OCI-LY1 (cell line): Measurements from ENCODE around the gene CILP.
"Not testable (repeated sequence)": the region's sequence is repeated elsewhere in the genome, so short reads cannot be mapped to it uniquely, and the experiment has no call there.

Experiments
- EZH2 ChIP-seq: fragments of 200-600 bp; sonication (generic), shearing (Covaris generic); IDR thresholded peaks from 2 replicates; pipeline ENCODE4 v1.8.0; 2017; ENCODE audit warnings: borderline replicate concordance, mixed run types, mild to moderate bottlenecking, antibody characterized with exemption, low read length, moderate library complexity, mixed read lengths
- TF ChIP-seq, protein P1 (sequence below): fragments of 200-600 bp; sonication (generic), shearing (Covaris generic); IDR thresholded peaks from 2 replicates; pipeline ENCODE4 v1.5.1; 2017; ENCODE audit warnings: mild to moderate bottlenecking, antibody characterized with exemption, low read length, moderate library complexity, mixed read lengths

DNA sequence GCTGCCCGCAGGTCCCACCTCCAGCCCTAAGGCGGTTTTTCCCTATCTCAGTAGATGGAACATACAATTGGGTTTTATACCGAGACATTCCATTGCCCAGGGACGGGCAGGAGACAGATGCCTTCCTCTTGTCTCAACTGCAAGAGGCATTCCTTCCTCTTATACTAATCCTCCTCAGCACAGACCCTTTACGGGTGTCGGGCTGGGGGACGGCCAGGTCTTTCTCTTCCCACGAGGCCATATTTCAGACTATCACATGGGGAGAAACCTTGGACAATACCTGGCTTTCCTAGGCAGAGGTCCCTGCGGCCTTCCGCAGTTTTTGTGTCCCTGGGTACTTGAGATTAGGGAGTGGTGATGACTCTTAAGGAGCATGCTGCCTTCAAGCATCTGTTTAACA lies 15.6 kb upstream of the CILP start:
- TF ChIP-seq, protein P1, sequence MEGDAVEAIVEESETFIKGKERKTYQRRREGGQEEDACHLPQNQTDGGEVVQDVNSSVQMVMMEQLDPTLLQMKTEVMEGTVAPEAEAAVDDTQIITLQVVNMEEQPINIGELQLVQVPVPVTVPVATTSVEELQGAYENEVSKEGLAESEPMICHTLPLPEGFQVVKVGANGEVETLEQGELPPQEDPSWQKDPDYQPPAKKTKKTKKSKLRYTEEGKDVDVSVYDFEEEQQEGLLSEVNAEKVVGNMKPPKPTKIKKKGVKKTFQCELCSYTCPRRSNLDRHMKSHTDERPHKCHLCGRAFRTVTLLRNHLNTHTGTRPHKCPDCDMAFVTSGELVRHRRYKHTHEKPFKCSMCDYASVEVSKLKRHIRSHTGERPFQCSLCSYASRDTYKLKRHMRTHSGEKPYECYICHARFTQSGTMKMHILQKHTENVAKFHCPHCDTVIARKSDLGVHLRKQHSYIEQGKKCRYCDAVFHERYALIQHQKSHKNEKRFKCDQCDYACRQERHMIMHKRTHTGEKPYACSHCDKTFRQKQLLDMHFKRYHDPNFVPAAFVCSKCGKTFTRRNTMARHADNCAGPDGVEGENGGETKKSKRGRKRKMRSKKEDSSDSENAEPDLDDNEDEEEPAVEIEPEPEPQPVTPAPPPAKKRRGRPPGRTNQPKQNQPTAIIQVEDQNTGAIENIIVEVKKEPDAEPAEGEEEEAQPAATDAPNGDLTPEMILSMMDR: not testable (repeated sequence)
- not testable (repeated sequence) for TF ChIP-seq EZH2
